Activated CD8-positive, alpha-beta memory T cell treated with anti-CD3 and anti-CD28 coated beads for 48 hours (primary cell): Measurements from ENCODE around the gene LMF2.

Source experiments
- DNase-seq, 3 experiments: peaks; one replicate each; pipeline ENCODE4 v3.0.0-alpha.2; 2020; ENCODE audit warnings: low read depth in 2 of 3, low spot score in 2 of 3

LMF2 gene

DNA sequence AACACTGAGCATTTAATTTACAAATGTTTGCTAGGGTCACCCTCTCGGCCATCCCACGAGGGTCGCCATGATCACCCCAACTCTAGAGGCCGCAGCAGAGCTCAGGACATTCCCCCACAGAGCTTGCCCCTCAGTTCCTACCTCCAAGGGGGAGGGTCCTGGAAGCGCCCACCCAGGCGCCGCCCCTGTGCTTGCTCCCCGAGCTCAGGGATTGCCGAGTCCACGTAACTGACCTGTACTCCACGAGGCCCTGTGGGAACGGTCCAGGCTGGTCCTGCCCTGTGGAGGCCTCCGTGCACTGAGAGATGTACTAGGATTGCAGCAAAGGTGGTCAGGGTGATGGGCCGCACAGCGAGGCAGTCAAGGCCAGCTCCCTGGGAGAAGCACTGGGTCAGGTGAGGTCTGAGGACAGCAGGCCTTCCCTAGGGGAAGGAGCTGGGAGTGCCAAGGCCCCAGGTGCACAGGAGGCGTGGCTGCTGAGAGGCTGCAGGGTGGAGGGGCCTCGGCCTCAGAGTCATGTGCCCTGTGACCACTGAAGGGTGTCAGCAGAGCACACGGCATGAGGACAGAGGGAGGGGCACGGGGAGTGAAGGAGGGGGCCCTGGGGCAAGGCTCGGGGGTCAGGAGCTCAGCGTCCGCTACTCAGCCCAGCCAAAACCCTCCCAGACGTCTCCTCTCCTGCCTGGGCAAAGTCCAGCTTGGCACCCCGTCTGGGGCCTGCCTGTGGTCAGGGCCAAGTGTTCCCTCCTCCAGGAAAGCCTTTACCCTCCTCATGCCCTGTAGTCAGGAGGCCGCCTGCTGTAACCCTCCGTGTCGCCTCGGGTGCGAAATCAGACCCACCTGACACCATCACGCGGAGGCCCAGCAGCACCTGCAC, 23.3 kb downstream of the LMF2 start:
- no peak for DNase-seq

GRCh38 chr22:50483556-50483955, 23.9 kb downstream of the LMF2 start:
- DNase-seq, result no peak

DNA sequence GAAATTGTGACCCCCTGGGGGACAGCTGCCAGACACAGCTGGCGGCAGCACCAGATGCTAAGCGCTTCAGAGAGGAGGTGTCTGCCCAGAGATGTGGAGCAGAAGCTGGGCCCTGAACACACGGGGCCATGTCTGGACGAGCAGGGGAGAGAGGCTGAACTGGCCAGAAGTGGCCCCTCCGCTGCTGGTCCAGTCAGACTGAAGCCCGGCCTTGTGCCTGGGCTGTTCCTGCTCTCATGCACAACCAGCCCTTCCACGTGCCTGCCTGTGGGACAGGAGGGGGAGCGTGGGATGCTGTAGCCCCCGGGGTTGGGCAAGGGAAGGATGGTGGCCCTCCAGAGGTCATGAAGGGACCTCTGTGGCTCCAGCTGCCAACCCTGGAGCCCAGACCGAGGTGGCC, 24.4 kb downstream of the LMF2 start:
- DNase-seq, result no peak

- no peak for DNase-seq
Observed at GRCh38 chr22:50482107-50483074, 25.1 kb downstream of the LMF2 start.

DNA sequence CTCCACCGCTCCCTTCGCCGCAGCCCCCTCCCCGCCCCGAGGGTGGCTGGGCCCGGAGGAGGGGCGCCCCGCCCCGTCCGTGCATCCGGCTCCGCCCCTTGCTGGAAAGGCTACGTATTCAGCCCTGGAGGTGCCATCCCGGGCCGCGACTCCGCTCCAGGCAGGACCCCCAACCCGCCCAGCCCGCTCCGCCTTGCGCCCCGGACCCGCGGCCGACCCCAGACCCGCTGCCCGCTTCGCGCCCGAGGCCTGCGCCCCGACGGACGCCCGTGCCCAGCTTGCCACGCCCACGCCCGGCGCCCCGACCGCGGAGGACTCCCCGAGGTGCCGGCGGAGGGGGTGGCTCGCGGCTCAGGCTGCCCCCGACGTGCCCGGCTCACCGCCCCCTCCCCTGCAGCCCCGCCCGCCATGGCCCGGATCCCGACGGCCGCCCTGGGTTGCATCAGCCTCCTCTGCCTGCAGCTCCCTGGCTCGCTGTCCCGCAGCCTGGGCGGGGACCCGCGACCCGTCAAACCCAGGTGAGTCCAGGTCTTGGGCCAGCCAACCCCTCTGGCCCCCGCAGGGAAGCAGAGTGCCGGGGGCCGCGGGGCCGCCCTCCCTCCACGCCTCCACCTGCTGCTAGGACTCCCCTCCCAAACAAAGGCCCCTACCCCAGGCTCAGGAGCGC, 25.9 kb downstream of the LMF2 start, which contains the start of gene ADM2:
Gene ADM2, plus strand, starts transcription at position 104 of the 667 bp plus-strand sequence. Its CDS starts 305 bp downstream, at position 409.
- DNase-seq, result no peak

GRCh38 chr22:50481045-50481439, 26.5 kb downstream of the LMF2 start:
- DNase-seq, result no peak

DNA sequence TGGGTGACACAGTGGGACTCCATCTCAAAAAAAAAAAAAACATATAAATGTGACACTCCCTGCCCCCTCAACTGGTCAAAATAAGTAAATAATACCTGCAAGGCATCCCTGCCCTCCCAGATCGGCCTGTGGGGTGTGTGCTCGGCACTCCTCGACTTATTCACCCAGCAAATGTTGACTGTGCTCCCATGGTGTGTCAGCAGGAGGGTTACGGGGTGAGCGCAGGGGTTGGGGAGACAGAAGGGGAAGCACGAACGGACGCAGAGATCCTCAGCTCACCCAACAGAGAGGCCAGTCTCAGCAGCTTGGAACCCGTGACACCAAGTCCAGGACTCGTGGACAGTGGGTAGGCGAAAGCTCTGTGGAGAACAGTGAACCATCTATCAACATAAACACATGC, 27.8 kb downstream of the LMF2 start:
- no peak for DNase-seq

GRCh38 chr22:50477923-50478322, 29.6 kb downstream of the LMF2 start:
- no peak for DNase-seq

GRCh38 chr22:50476868-50477267, 30.6 kb downstream of the LMF2 start:
- DNase-seq, result no peak

DNA sequence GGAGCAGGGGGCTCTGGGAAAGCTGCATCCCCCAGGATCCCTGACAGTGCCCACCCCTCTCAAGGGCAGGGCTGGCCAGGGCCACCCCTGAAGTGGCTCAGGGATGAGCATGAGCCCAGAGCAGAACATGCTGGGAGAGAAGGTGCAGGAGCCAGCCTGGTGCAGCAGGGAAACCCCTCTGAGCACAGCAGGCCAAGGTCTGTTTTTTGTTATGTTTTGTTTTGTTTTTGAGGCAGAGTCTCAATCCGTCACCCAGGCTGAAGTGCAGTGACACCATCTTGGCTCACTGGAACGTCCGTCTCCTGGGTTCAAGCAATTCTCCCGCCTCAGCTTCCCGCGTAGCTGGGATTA, 31.9 kb downstream of the LMF2 start:
- DNase-seq, result no peak

GRCh38 chr22:50474710-50475651, 32.5 kb downstream of the LMF2 start, which contains the start of gene SBF1:
Gene SBF1, minus strand, starts transcription at chr22:50475035. Its CDS starts 195 bp downstream, at chr22:50474840.
- DNase-seq, result peak; percentile 73 to 76 (median 74)

GRCh38 chr22:50473855-50474671, 33.4 kb downstream of the LMF2 start:
- no peak for DNase-seq

GRCh38 chr22:50473088-50473487, 34.4 kb downstream of the LMF2 start:
- no peak for DNase-seq

DNA sequence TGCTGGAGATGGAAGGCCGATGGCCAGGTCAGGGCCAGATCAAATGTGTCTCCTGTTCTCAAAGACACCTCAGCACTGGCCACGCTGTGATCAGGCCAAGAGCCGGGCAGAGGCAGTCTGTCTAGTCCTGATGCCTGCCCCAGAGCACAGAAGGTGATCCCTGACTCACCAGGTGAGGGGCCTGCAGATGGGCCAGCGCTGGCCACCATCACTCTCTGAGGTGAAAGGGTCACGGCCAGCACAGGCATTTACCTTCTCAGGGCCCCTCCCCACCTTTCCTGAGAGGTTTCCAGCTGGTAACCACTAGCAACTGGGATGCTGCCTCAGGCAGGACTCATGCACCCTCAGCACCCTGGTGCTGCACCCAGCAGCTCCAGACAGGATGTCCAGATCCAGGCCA, 35.5 kb downstream of the LMF2 start:
- DNase-seq, result no peak

DNA sequence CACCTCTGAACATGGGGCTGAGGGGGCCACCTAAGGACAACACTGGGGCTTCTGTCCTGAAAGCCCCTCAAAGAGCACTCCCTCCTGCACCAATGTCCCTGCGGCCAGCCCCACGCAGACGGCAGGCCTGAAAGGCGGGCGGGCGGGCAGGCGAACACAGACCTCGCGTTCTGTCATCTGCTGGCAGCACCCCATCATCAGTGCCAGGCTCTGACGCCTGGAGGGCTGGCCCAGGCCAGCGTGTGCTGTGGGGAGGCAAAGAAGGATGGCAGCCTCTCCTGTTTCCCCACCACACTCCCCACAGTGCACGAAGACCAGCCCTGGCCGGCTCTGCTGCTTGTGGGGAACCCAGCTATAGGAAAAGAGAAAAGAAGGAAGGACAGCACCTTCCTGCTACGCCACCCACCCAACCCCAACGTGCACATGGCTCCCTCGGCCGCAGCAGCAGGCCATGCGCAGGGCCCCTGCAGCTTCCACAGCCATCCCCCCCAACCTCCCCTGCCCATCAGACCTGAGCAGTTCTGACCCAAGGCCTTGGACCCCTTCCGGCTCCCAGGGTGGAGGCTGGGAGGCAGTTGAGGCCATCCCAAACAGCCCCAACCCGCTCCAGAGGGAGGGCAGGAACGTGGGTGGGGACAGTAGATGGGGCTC, 36.2 kb downstream of the LMF2 start:
- DNase-seq, result no peak

- DNase-seq, result no peak
Observed at GRCh38 chr22:50470491-50470890, 37.0 kb downstream of the LMF2 start.

GRCh38 chr22:50469377-50470305, 37.9 kb downstream of the LMF2 start:
- peak; percentile 79 to 96 (median 81) for DNase-seq

DNA sequence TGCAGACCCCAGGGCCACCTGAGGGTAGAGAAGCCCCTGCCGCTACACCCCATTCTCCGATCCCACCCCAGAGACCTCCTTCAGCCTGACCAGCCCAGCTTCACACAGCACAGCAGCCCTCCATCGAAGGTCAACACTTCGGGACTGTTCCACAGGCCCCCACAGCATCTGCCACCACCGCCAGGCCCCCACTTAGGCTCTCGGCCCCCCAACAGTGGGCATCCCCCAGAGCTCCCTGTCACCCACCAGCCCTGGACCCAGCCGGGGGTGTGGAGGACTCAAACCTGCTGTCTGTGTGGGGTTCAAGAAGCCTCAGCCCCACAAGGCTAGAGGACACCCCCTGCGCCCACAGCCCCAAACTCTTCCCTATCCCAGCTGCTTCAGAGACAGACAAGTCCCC, 38.9 kb downstream of the LMF2 start:
- no peak for DNase-seq
